ENCODE results near the gene TRPT1.

The TRPT1 gene

DNA sequence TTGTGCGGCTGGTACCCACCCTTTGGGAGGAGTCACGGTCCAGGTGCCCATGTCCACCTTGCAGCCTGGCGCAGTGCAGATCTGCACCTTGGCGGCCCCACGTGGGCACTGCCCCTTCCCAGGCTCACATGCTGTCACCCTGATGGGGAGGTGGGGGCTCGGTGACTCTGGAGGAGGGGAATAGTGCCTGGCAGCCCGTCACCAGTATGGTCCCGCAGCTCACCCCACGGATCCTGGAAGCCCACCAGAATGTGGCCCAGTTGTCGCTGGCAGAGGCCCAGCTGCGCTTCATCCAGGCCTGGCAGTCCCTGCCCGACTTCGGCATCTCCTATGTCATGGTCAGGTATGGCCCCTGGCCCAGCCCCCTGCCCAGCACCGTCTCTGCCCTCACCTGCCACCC is 5.2 kb downstream of the TRPT1 start:
- H3K4me3 Mint-ChIP-seq: no peak overlapping the region
- DNase-seq: no peak
- TF ChIP-seq, protein P1, sequence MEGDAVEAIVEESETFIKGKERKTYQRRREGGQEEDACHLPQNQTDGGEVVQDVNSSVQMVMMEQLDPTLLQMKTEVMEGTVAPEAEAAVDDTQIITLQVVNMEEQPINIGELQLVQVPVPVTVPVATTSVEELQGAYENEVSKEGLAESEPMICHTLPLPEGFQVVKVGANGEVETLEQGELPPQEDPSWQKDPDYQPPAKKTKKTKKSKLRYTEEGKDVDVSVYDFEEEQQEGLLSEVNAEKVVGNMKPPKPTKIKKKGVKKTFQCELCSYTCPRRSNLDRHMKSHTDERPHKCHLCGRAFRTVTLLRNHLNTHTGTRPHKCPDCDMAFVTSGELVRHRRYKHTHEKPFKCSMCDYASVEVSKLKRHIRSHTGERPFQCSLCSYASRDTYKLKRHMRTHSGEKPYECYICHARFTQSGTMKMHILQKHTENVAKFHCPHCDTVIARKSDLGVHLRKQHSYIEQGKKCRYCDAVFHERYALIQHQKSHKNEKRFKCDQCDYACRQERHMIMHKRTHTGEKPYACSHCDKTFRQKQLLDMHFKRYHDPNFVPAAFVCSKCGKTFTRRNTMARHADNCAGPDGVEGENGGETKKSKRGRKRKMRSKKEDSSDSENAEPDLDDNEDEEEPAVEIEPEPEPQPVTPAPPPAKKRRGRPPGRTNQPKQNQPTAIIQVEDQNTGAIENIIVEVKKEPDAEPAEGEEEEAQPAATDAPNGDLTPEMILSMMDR (IDR thresholded peaks at IDR 0.05): no peak

DNA sequence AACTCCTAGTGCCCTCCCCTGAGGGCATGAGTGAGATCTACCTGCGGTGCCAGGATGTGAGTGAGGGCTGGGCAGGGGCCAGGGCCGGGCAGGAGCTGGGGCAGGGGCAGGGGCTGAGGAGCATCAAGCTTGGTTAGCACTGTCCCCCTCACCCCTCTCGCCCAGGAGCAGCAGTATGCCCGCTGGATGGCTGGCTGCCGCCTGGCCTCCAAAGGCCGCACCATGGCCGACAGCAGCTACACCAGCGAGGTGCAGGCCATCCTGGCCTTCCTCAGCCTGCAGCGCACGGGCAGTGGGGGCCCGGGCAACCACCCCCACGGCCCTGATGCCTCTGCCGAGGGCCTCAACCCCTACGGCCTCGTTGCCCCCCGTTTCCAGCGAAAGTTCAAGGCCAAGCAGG is 5.7 kb downstream of the TRPT1 start:
- TF ChIP-seq, protein P1 (IDR thresholded peaks at IDR 0.05): no peak
- no peaks in the 10 kb centered on the region for H3K9me3 Mint-ChIP-seq
- no peak overlapping the region for H3K4me3 Mint-ChIP-seq
- no peak for DNase-seq
- no peak overlapping the region for H3K27ac Mint-ChIP-seq
- peaks cover under 1% of the 10 kb centered on the region for H3K27me3 Mint-ChIP-seq (ENCODE audit: low read depth, poor library complexity)
- peaks cover 4% of the 10 kb centered on the region for H3K36me3 Mint-ChIP-seq (ENCODE audit: low read depth)
- H3K4me1 Mint-ChIP-seq: peaks cover 17% of the 10 kb centered on the region

More for the DNA sequence above, 5.2 kb downstream of the TRPT1 start:
- no peaks in the 10 kb centered on the region for H3K9me3 Mint-ChIP-seq
- peaks cover 22% of the 10 kb centered on the region for H3K4me1 Mint-ChIP-seq
- no peaks in the 10 kb centered on the region for H3K27me3 Mint-ChIP-seq (ENCODE audit: low read depth, poor library complexity)
- H3K27ac Mint-ChIP-seq: no peak overlapping the region
- H3K36me3 Mint-ChIP-seq (ENCODE audit: low read depth): no peaks in the 10 kb centered on the region

DNA sequence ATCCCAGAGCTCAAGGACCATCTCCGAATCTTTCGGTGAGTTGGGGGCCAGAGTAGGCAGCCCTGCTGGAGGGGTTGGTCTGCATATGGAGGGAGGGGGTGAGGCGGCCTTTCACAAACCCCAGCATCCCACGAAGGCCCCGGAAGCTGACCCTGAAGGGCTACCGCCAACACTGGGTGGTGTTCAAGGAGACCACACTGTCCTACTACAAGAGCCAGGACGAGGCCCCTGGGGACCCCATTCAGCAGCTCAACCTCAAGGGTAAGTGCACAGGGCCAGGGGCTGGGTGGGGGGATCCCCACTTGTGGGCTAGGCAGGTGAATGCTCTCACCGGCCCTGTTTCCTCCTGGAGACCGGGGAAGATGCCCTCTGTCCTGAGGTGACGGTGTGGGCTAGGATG is 6.2 kb downstream of the TRPT1 start:
- peaks cover 4% of the 10 kb centered on the region for H3K27me3 Mint-ChIP-seq (ENCODE audit: low read depth, poor library complexity)
- peaks cover 12% of the 10 kb centered on the region for H3K4me1 Mint-ChIP-seq
- H3K4me3 Mint-ChIP-seq: no peak overlapping the region
- H3K9me3 Mint-ChIP-seq: no peaks in the 10 kb centered on the region
- H3K27ac Mint-ChIP-seq: no peak overlapping the region
- DNase-seq: no peak
- H3K36me3 Mint-ChIP-seq (ENCODE audit: low read depth): peaks cover 9% of the 10 kb centered on the region
- TF ChIP-seq, protein P1 (IDR thresholded peaks at IDR 0.05): no peak

DNA sequence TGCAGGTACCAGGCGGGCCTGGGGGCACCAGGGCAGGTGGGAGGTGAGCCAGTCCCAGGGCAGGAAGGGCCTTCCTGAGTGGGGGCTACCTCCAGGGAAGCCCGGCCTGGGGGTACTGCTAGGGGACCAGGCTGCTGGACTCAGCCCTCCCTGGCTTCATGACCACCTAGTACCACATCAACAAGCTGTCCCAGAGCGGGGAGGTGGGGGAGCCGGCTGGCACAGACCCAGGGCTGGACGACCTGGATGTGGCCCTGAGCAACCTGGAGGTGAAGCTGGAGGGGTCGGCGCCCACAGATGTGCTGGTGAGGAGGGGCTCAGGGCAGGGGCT is 6.7 kb downstream of the TRPT1 start:
- H3K27ac Mint-ChIP-seq: no peak overlapping the region
- no peak overlapping the region for H3K4me3 Mint-ChIP-seq
- H3K27me3 Mint-ChIP-seq (ENCODE audit: low read depth, poor library complexity): peaks cover 4% of the 10 kb centered on the region
- H3K4me1 Mint-ChIP-seq: peaks cover 11% of the 10 kb centered on the region
- DNase-seq: no peak
- TF ChIP-seq, protein P1 (IDR thresholded peaks at IDR 0.05): no peak
- H3K9me3 Mint-ChIP-seq: no peaks in the 10 kb centered on the region
- peaks cover 13% of the 10 kb centered on the region for H3K36me3 Mint-ChIP-seq (ENCODE audit: low read depth)

DNA sequence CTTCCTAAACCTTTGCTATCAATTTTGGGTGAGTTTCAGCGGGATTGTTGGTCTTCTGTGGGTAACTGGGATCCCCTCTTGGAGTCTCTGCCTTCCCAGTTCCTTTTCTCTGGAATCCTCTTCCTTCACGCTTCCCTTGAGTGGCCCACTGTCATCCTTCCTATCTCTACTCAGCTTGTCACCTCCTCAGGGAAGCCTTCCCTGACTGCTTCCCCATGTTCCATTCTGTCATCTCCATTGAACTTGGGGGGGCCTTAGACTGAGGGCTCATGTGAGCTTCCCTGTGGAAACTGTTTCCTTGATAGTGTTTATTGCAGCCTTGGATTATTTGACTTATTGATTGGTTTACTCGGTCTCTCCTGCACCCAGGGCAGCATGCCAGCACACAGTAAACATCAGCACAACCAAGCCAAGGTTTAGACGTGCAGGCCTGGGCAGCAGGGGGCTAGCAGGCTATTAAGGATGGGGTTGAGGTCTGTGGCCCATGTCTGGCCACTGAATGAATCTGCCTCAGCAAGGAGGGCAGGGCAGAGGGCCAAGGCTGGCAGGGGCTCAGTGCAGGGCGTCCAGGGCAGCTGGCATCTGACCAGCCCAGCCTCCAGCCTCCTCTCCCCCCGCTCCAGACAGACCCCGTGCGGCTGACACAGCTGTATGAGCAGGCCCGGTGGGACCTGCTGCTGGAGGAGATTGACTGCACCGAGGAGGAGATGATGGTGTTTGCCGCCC is 7.2 kb downstream of the TRPT1 start:
- DNase-seq: no peak
- Mint-ChIP-seq H3K27me3 (ENCODE audit: low read depth, poor library complexity) (peaks cover 4% of the 10 kb centered on the region), H3K4me3 (no peak overlapping the region), H3K36me3 (ENCODE audit: low read depth) (peaks cover 18% of the 10 kb centered on the region), H3K4me1 (peaks cover 6% of the 10 kb centered on the region), H3K9me3 (no peaks in the 10 kb centered on the region), H3K27ac (no peak overlapping the region)
- TF ChIP-seq, protein P1 (IDR thresholded peaks at IDR 0.05): no peak

DNA sequence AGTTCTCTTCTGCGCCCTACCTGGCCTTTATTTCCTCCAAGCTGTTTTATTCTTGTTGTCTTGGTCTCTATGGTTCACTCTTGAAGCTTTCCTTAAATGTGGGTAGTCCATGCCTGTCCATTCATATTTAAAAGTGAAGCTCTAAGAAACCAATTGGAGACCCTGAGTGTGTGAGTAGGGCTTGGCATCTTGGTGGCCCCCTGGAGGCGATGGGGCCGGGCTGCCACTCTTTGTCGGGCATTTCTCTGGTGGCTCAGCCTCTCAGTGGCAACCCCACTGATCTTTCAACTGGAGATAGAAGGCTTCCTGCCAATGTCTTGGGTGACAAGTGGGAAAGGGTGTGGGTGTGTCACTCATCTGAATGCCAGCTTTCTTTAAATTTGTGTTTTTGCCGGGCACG is 9.1 kb downstream of the TRPT1 start:
- TF ChIP-seq, protein P1 (IDR thresholded peaks at IDR 0.05): no peak
- H3K4me3 Mint-ChIP-seq: no peak overlapping the region
- peaks cover 4% of the 10 kb centered on the region for H3K27me3 Mint-ChIP-seq (ENCODE audit: low read depth, poor library complexity)
- DNase-seq: no peak
- no peaks in the 10 kb centered on the region for H3K9me3 Mint-ChIP-seq
- peaks cover 6% of the 10 kb centered on the region for H3K4me1 Mint-ChIP-seq
- peaks cover 29% of the 10 kb centered on the region for H3K36me3 Mint-ChIP-seq (ENCODE audit: low read depth)
- no peak overlapping the region for H3K27ac Mint-ChIP-seq
